DMS153 treated with DMSO at 0.1 percent for 48 hours (cell line): ENCODE measurements around the gene SEMA5B.
A peak's percentile ranks its signal among the peaks of the same experiment; 100 is the strongest.

Experiments used
- DNase-seq: peaks from one replicate; lab custom pipeline; 2025; ENCODE audit not compliant: unreplicated experiment; lab: John Stamatoyannopoulos, UW

Gene SEMA5B

DNA sequence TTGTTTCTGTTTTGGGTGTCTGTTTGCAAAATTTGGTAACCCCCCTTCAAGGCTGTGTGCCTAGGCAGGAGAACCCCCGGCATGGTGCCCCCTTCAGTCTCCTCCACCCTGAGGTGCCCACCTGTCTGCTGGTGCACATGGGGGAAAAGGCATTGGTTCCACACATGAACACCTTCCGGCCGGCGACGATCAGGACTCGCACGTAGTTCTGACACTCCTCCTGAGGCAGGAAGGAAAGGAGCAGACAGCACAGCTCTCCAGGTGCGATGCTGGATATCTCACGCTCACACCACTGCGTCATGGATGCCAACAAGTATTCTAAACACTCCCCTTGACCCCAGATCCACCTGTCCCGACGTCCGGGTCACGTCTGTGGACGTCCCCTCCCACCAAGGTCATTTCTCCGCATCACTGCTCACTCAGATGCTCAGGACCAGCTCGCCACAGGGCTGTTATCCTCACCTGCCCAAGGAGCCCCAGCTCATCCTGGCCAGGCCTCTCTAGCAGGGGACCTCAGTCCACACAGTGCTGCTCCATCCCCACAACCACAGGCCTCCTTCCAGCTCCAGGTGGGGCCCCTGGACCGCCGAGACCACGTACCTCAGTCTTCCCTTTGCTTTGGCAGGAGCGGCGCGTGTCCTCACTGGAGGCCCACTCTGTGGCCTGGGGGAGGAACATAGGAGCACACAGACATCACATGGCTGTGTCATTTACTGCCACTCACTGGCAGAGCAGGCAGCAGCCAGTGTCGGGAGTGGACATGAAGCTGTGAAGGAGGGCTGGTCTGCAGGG lies 99.0 kb downstream of the SEMA5B start:
- DNase-seq: no peak

DNA sequence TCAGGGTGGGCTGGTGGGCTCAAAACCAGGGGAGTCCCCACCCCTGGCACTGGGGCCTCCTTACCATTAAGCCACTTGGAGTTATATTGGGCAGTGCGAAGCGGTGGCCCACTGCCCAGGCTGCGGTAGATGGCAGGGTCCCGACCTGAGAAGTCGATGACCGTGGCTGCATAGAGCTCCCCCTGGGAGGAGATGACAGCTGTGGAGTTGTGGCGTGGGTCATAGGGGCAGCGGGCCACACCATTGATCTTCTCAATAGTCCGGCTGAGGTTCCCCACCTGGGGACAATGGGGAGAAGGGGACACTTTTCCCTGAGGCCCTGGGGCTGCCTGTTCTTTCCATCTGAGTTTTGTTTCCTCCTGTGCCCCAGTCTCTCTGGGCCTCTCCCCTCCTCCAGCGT lies 99.8 kb downstream of the SEMA5B start:
- no peak for DNase-seq

DNA sequence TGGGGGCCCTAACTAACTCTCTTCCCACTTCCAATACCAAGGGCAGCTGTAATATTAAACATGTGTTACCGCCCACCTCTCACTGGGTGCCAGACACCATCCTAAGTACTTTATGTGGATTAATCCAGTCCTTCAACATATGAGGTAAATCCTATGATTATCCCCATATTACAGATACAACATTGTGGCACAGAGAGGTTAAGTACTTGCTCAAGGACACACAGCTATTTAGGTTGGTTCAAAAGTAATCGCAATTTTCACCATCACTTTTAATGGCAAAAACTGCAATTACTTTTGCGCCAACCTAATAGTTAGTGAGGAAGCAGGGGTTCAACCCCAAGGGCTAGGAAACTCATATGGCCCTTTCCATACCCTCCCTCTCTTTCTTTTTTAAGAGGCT lies 100.8 kb downstream of the SEMA5B start:
- no peak for DNase-seq

DNA sequence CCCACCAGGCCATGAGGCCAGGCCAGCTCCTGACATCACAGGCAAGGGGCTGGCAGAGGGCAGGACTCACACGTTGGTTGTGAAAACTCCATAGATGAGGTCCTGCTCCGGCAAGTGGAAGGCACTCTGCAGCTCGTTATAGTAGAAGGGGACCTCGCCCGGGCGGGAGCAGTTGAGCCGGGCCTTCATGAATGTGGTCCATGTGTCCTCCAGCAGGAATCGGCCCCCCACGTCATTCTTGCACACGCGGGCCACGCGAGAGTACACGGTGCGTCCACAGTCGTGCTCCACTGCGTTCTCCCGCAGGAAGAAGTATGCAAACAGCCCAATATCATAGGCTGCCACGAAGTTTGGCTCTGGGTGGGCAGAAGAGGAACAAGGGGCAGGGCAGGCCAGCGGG lies 101.2 kb downstream of the SEMA5B start:
- DNase-seq: no peak

DNA sequence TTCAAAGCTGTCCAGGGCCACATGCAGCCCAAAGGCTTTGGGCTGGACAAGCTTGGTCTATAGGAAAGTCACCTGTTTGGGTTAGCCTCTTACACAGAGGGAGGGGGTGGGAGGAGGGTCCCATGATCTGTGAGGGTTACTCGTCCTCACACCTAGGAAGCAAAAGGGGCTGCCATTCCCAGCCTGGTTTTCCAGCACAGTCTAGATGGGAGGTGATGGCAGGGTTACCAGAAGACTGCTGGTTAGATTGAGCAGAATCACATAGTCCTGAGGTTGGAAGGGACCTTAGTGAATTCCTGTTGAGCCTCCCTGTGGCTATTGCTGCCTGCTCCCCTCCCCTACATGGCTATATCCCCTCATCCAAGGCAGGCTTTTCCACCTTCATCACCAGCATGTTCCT lies 101.8 kb downstream of the SEMA5B start:
- no peak for DNase-seq

DNA sequence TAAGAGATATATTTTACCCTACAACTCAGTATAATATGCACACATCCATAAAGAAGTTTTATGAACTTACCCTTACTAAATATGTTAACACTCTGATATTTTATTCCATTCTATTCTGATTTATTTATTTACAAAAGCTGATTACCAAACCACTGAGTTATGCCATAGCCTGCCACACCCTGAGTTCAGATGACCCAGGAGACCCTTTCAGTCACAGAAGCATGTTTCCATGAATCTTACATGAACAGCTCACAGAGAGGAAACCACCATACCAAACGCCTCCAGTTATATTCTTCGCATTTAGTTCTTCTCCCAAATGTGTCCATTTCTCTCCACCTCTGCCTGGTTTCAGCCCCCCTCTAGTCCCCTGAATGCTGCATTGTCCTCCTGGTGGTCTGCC lies 103.5 kb downstream of the SEMA5B start:
- DNase-seq: no peak

DNA sequence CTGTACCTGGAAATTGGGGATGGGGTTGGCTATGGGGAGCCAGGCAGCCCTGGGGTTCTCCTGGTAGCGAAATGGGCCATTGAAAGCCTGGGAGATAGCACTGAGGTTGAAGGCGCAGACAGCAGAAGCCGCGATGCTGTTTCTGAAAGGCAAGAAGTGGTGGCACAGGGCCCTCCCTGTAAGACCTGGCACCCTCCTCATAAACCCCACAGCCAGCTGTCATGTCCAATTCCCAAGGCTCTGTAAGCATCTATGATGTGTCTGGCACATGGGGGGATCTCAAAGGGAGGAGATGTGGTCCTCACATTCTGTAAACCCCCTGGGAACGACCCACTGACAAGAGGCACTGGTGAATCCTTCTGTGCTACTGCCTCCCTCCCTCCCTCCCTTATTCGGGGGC lies 104.0 kb downstream of the SEMA5B start:
- no peak for DNase-seq

DNA sequence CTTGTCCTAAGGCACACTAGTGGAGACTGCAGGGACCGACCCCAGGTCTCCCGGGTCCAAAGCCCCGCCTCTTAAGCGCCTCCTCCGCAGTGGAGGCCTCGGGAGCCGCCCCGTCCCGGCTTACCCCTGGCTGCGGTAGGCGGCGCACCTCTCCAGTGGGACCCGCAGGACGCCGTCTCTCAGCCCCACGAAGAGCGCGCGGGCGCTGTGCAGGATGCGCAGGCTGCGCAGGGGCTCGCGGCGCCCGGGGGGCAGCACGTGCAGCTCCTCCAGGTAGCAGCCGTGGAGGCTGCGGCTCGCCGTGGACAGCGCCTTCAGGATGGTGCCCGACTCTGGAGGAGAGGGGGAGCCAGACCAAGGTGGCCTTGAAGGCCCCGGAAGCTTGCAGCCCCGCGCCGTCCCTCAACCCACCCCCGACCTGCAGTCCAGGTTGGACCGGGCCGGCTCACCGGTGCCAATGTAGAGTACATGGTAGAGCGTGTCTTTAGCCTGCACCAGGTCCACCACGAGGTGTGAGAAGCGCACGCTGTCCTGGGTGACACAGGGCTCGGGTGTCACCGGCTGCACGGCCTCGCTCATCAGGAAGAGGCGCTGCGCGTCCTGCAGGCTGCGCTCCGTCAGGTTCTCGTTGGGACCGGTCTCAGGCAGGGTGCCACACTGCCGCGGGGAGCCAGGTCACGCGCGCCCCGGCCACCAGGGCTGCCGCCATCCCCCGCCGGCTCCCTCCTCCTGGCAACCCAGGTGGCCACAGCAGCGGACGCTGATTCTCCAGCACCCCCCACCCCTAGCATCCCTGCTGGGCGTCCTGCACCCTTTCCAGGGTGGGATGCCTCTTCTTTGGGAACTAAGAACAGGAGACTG lies 105.5 kb downstream of the SEMA5B start:
- peak; percentile 3 for DNase-seq

DNA sequence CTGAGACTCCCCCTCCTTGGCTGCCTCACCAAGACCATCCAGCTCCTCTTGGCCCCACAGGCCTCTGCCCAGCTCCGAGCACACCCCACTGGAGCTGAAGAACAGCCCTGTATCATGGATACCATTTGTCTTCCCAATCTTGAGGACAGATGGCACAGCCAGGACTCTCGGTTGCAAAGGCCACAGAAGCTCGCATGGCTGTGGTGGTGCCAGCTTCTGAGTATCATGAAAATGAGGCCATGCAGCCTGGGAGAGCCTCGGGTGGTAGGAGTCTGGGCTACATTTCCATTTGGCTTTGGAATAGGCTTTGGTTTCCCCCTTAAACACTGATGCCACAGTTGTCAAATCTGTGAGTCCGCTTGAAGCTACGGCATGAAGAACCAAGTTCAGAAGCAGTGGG lies 106.6 kb downstream of the SEMA5B start:
- DNase-seq: no peak

DNA sequence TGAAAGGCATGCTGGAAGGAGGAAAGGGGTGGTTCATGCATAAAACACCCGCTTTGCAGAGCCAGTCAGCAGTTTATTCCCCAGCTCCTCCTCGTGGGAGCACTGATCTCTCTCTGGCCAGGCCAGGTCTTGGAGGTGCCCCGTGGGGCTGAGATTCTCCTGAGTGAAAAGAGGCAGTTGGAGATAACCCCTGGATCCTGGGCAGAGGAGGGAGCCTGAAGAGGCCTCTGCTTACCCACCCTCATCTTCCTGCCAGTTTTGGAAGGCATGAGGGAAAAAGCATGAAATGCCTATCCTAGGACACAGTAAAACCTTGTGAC lies 108.3 kb downstream of the SEMA5B start:
- no peak for DNase-seq

DNA sequence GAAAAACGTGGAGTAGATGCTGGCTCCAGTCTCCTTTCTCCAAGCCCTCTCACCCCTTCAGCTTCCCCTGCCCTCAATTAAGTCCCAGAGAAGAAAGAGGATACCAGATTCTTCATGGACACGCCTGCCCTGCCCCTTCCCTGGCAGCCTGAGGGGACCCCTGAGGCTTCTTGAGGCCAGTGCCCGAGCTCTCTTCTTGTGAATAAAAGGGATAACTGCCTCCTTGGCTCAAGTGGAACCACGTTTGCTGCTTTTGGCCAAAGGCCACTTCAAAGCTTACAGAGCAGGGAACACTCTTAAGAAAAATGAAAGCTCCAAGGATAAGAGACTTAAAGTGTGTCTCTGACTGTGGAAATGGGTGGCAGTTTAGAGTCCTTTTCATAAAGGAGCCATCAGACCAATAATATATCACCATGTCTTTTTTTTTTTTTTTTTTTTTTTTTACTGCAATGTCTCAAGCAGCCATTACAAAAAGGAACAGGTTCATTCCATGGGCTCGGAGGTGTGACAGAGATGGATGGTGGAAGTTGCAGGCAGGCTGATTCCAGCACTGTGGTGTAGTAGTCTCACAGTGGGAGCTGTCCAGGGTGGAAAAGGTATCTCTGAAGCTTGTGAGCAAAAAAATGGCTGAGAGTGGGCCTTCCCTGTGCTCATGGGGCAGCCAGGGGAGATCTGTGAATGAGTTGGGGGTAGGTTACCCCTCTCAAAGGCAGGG lies 108.8 kb downstream of the SEMA5B start:
- DNase-seq: no peak

DNA sequence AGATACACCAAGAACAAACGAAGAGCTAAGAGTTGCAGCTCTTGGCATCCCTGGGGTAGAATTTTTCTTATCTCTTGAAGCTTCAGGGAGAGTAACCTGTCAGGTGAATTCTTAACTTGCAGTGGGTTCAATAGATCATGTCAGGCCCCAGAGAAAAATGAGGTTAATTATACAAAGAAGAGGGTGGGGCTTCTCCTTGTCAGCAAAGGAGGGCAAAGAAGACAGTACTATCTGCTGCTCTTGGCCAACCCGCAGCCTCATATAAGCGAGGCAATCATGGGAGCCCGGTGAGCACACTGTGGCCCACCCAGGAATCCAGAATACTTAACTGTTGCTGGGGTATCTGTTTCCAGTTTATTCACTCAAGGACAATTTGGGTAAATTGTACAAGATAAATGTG lies 110.2 kb downstream of the SEMA5B start:
- no peak for DNase-seq

DNA sequence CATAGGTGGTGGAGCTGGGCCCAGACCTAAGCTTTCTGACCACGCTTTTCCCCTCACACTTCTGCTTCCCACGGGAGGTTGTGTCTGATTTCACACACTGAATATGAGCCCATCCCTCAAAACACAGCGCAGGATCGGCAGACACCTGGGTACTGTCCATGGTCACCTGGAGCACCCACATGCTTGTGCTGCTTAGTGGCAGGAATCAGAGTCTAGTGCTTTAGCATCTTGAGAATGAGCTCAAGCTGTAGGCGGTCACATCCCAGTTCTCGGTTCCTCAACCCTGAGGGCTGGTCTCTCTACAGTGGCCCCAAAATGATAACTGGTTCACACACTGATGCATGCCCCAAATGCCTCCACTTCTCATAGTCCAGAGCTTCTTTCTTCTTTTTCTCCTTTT lies 111.0 kb downstream of the SEMA5B start:
- DNase-seq: no peak

DNA sequence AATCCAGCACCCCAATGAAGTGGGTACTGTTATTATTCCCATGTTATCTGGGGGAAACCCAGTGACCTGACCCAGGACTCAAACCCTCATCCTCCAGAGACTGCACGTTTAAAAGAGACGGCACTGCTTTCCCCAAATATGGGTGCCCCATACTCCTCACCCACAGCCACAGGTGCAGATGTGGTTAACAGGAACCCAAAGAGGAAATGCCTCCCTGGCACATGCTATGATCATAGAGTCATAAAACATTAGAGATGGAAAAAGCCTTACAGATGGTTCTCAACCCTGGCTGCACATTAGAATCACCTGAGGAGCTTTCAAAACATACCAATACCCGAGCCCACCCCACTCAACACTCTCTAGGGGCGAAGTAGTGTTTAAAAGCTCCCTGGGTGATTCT lies 111.5 kb downstream of the SEMA5B start:
- DNase-seq: no peak

DNA sequence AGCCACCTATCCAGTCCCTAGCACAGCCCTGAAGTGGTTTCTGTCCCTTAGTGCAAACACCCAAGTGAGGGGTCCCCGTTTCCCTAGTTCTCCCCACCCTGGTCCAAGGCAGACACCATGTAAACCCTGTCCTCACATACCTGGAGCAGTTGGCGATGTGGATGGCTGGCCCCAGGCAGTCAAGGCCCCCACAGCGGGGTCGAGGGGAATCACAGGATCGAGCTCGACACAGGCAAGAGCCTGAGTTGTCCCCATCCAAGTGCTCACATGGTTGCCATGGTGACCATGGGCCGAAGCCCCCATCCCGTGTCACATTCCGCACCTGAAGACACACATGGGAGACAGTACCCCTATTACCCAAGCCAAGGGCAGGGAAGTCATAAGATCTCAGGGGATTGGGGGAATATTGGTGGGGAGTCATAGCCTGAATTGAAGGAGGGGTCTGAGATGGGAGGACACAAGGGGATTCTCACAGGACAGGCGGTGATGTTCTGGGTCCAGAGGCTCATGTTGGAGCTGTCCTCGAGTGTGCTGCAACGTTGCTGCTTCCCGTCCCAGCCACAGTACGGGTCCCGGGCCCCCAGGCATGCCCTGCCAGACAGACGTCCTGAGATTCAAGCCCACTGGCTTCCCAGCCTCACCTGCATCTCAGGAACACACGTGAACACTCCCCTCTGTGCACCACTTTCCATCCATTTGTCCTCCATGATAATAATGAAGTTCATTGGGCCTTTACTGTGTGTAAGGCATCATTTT lies 112.1 kb downstream of the SEMA5B start:
- no peak for DNase-seq

DNA sequence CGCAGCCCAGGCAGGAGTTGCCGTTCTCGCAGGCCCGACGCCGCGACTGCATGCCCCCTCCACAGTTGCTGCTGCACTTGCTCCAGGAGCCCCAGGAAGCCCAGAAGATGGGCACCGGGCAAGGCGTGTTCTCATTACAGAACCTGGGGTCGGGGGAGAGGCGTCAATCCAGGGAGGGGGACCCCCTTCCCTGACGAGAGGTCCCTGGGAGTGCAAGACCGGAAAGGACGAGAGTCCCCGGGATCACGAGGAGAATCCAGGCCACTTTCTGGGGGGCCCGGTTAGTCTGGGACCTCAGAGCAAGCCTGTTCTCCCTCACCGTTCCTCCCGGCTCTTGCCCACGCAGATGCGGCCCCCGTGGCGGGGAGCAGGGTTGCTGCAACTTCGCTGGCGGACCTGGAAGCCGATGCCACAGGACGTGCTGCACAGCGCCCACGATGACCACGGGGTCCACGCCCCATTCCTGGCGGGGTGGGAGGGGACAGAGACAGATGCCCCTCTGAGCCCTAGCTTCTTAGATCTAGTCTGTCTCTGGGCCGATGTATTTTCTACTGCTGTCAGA lies 113.9 kb downstream of the SEMA5B start:
- no peak for DNase-seq

DNA sequence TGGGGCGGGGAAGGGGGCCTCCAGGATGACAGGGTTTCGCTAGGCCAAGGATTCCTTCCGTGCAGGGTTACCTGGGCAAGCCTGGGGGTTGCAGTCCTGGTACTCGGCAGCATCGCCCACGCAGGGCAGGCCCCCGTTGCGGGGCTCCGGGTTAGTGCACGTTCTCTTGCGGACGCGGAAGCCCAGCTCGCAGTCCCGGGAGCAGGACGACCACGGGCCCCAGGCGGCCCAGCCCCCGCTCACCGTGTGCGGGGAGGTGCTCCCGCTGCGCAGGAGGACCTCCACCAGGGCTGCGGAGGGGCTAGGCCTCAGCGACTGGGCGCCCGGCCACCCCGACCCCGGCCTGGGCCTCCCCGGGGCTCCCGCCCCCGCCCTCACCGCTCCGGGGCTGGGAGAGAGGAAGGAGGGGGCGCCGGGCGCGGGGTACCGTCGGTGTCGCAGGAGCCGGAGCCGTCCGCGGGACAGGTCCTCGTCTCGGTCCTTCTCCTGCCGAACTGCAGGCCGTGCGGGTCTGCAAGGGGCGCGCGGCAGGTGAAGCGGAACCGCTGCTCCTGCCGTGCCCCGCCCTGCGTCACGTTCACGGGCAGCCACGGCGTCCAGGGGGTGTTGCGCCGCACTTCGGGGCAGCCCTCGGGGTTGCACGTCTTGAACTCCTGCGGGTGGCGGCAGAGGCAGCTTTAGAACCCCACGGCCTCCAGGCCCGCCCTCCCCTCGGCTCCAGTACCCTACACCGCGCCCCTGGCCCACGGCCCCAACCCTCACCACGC lies 114.6 kb downstream of the SEMA5B start:
- no peak for DNase-seq

DNA sequence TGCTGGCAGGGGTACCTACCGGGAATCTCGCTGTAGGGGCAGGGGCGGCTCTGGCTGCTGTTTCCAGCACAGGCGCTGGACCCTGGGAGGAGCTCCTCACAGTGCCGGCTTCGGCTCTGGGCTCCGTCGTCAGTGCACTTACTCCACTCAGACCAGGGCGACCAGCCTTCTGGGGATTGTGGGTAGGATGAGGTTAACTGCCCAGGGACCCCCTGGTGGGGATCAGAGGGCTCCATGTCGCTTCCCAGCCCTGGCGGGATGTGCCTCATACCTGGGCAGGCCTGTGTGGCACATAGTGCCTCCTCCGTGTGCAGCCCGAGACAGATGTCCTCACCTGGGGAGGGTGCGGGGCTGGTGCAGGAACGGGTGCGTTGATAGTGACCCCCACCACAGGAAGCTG lies 115.7 kb downstream of the SEMA5B start:
- DNase-seq: no peak

DNA sequence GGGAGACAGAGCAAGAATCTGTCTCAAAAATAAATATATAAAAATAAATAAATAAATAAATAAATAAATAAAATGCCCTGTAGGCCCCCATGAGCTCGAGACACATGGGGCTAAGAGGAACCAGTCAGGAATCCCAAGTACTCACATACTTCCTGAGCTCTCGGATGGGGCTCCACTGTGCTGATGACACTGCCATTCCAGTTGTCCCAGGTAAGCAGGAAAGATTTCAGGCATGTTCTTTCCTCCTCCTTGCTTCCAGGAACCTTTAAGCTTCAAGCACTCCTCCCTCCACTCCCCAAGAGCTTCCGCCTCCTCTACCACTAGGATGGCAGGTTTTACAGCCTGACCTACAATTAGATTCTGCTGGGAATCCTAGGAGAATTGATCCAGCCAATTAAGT lies 119.3 kb downstream of the SEMA5B start:
- no peak for DNase-seq

DNA sequence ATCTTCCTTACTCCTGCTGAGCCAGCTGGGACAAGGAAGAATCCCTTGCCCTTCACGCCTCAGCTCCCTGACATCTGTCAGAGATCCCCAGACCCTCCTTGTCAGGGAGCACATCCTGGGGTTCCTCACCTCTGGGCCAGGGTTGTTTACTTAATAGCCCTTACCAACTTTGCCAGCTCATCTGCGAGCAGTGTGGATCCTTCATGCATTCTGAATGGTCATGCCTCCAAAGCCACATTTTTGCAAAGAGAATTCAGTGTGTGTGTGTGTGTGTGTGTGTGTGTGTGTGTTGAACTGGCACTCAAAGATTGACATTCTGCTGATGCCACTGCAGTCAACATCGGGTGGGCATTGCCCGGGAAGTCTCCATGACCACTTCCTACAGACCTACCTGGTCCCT lies 120.1 kb downstream of the SEMA5B start:
- no peak for DNase-seq
